ENCODE measurements around the gene HFM1. TPM values are rescaled to one million over a fixed set of nuclear protein-coding genes. Genes with fewer than 3 reads are reported as not detected.
A peak's percentile ranks its signal among the peaks of the same experiment; 100 is the strongest.

Gene HFM1, protein sequence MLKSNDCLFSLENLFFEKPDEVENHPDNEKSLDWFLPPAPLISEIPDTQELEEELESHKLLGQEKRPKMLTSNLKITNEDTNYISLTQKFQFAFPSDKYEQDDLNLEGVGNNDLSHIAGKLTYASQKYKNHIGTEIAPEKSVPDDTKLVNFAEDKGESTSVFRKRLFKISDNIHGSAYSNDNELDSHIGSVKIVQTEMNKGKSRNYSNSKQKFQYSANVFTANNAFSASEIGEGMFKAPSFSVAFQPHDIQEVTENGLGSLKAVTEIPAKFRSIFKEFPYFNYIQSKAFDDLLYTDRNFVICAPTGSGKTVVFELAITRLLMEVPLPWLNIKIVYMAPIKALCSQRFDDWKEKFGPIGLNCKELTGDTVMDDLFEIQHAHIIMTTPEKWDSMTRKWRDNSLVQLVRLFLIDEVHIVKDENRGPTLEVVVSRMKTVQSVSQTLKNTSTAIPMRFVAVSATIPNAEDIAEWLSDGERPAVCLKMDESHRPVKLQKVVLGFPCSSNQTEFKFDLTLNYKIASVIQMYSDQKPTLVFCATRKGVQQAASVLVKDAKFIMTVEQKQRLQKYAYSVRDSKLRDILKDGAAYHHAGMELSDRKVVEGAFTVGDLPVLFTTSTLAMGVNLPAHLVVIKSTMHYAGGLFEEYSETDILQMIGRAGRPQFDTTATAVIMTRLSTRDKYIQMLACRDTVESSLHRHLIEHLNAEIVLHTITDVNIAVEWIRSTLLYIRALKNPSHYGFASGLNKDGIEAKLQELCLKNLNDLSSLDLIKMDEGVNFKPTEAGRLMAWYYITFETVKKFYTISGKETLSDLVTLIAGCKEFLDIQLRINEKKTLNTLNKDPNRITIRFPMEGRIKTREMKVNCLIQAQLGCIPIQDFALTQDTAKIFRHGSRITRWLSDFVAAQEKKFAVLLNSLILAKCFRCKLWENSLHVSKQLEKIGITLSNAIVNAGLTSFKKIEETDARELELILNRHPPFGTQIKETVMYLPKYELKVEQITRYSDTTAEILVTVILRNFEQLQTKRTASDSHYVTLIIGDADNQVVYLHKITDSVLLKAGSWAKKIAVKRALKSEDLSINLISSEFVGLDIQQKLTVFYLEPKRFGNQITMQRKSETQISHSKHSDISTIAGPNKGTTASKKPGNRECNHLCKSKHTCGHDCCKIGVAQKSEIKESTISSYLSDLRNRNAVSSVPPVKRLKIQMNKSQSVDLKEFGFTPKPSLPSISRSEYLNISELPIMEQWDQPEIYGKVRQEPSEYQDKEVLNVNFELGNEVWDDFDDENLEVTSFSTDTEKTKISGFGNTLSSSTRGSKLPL (N-terminal part only)
- 4.1 TPM for polyA plus RNA-seq (2013, experiment 1 of 2)
- polyA plus RNA-seq (2013, experiment 2 of 2): 3.9 TPM

- H2BK15ac ChIP-seq (ENCODE audit: low read length): peak within 1 kb of the TSS; percentile 94
- H3K14ac ChIP-seq (ENCODE audit: low read length): no peak within 1 kb of the TSS
- H2BK120ac ChIP-seq (ENCODE audit: low read depth, low read length): no peak within 1 kb of the TSS
- peak within 1 kb of the TSS; percentile 87 for H2BK5ac ChIP-seq (ENCODE audit: low read length)
- H3K36me3 ChIP-seq (replicated peaks in 1 of 2; ENCODE audit: control insufficient read depth in 2 of 2, insufficient read depth in 2 of 2, low read length in 2 of 2): peaks cover 0 to 3% of the 10 kb centered on the region in 2 donors
- WGBS, 2 donors (ENCODE audit: extremely low coverage in 2 of 2, insufficient read length in 2 of 2, insufficient replicate concordance in 1 of 2): no CpG with 5 or more reads among the region's 69 CpGs
- no peaks in the 10 kb centered on the region for H3K27me3 ChIP-seq (ENCODE audit: control insufficient read depth in 3 of 3, insufficient read depth in 3 of 3, low read depth in 1 of 3, low read length in 3 of 3)
- H3K4me3 ChIP-seq (ENCODE audit: low read length in 2 of 2): peak within 1 kb of the TSS; percentile 61 to 90
- peak within 1 kb of the TSS; percentile 97 for H2AFZ ChIP-seq (ENCODE audit: low read length)
- DNase-seq (ENCODE audit: low spot score): peak; percentile 88
- peak within 1 kb of the TSS; percentile 82 for H4K8ac ChIP-seq (ENCODE audit: low read depth, low read length)
- H3K79me1 ChIP-seq (ENCODE audit: low read depth, low read length): no peaks in the 10 kb centered on the region
- peak within 1 kb of the TSS; percentile 54 for H3K4me2 ChIP-seq (ENCODE audit: insufficient read depth, low read length, poor library complexity, severe bottlenecking)
- peak within 1 kb of the TSS; percentile 85 for H3K23ac ChIP-seq (ENCODE audit: low read depth, low read length, poor library complexity)
- no peak within 1 kb of the TSS for H3K4ac ChIP-seq (ENCODE audit: low read length)
- H2BK12ac ChIP-seq (ENCODE audit: low read length): no peak within 1 kb of the TSS
- peak within 1 kb of the TSS; percentile 81 for H3K9ac ChIP-seq (ENCODE audit: low read depth, low read length, poor library complexity)
- no peak within 1 kb of the TSS for H4K91ac ChIP-seq (ENCODE audit: low read depth, low read length, poor library complexity)
- no peak within 1 kb of the TSS for H2AK5ac ChIP-seq (ENCODE audit: low read depth, low read length)
- no peaks in the 10 kb centered on the region for H3K9me3 ChIP-seq (replicated peaks in 1 of 2; ENCODE audit: control insufficient read depth in 2 of 2, insufficient read depth in 1 of 2, low read depth in 1 of 2, low read length in 2 of 2)
- peak within 1 kb of the TSS; percentile 92 for H3K27ac ChIP-seq (replicated peaks; ENCODE audit: low read length)
- peak within 1 kb of the TSS; percentile 96 for H3K18ac ChIP-seq (ENCODE audit: low read length)
- peaks cover 2 to 15% of the 10 kb centered on the region in 2 donors for H3K4me1 ChIP-seq (ENCODE audit: control insufficient read depth in 2 of 2, insufficient read depth in 1 of 2, low read depth in 1 of 2, low read length in 2 of 2)
These were observed at the start of gene HFM1 for GRCh38 chr1:91404151-91405012. Gene HFM1 (minus strand): TSS chr1:91404837. CDS start chr1:91401082, 3,755 bp downstream.

DNA sequence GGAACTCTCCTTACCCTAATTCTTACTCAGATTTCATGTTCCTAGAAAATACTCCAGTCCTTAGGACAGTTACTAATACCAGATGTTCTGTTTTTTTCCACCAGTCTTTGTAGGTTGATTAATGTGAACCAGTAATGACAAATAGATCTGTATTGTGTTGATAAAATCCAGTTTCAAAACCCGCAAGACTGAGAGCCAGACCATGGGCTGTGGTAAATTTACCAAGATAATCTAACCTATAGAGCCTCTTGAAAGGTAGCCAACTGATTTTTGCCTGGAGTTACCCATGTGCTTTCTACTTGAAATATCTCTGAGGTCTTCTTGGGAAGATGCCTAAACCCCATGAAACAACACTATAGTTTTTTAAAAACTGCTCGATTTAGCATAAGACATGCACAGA is 49.5 kb upstream of the HFM1 start:
- Histone ChIP-seq H3K4me3 (ENCODE audit: low read length in 2 of 2) (no peak overlapping the region), H2BK15ac (ENCODE audit: low read length) (no peak overlapping the region), H4K8ac (ENCODE audit: low read depth, low read length) (no peak overlapping the region), H3K36me3 (replicated peaks in 1 of 2; ENCODE audit: control insufficient read depth in 2 of 2, insufficient read depth in 2 of 2, low read length in 2 of 2) (no peaks in the 10 kb centered on the region), H3K27ac (replicated peaks; ENCODE audit: low read length) (no peak overlapping the region), H4K91ac (ENCODE audit: low read depth, low read length, poor library complexity) (no peak overlapping the region), H2AK5ac (ENCODE audit: low read depth, low read length) (no peak overlapping the region), H3K18ac (ENCODE audit: low read length) (no peak overlapping the region), H3K79me1 (ENCODE audit: low read depth, low read length) (no peaks in the 10 kb centered on the region), H2AFZ (ENCODE audit: low read length) (no peak overlapping the region), H3K23ac (ENCODE audit: low read depth, low read length, poor library complexity) (no peak overlapping the region), H3K4me1 (ENCODE audit: control insufficient read depth in 2 of 2, insufficient read depth in 1 of 2, low read depth in 1 of 2, low read length in 2 of 2) (no peaks in the 10 kb centered on the region), H2BK5ac (ENCODE audit: low read length) (no peak overlapping the region), H2BK12ac (ENCODE audit: low read length) (no peak overlapping the region), H2BK120ac (ENCODE audit: low read depth, low read length) (no peak overlapping the region), H3K4me2 (ENCODE audit: insufficient read depth, low read length, poor library complexity, severe bottlenecking) (no peak overlapping the region), H3K4ac (ENCODE audit: low read length) (no peak overlapping the region), H3K9me3 (replicated peaks in 1 of 2; ENCODE audit: control insufficient read depth in 2 of 2, insufficient read depth in 1 of 2, low read depth in 1 of 2, low read length in 2 of 2) (no peaks in the 10 kb centered on the region), H3K27me3 (ENCODE audit: control insufficient read depth in 3 of 3, insufficient read depth in 3 of 3, low read depth in 1 of 3, low read length in 3 of 3) (peaks cover 0 to 7% (median 0%) of the 10 kb centered on the region in 3 experiments), H3K14ac (ENCODE audit: low read length) (no peak overlapping the region), H3K9ac (ENCODE audit: low read depth, low read length, poor library complexity) (no peak overlapping the region)
- WGBS, 2 donors (ENCODE audit: extremely low coverage in 2 of 2, insufficient read length in 2 of 2, insufficient replicate concordance in 1 of 2): no CpG with 5 or more reads among the region's 2 CpGs
- DNase-seq (ENCODE audit: low spot score): no peak

DNA sequence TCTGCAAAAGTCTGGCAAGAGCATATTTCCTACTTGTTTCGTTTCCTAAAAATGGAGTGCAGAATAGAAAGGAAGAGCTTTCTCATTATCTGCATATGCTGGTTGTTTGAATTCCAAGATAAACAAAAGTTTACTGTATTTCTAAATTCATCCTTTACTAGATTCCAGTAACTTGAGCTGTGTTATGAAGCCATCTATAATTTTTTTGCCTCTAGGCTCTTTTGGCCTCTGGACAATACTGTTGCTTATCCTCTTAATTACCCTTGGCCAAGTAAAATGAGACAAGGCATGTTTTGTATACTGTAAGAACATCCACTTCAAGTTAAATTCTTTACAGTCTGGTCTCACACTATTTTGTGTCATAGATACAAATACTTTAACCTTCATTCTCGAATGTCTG is 45.6 kb upstream of the HFM1 start:
- H3K27ac ChIP-seq (replicated peaks; ENCODE audit: low read length): no peak overlapping the region
- H3K23ac ChIP-seq (ENCODE audit: low read depth, low read length, poor library complexity): no peak overlapping the region
- no peak overlapping the region for H2BK120ac ChIP-seq (ENCODE audit: low read depth, low read length)
- H3K18ac ChIP-seq (ENCODE audit: low read length): no peak overlapping the region
- DNase-seq (ENCODE audit: low spot score): no peak
- H2AK5ac ChIP-seq (ENCODE audit: low read depth, low read length): no peak overlapping the region
- no peaks in the 10 kb centered on the region for H3K4me1 ChIP-seq (ENCODE audit: control insufficient read depth in 2 of 2, insufficient read depth in 1 of 2, low read depth in 1 of 2, low read length in 2 of 2)
- H2BK5ac ChIP-seq (ENCODE audit: low read length): no peak overlapping the region
- WGBS, 2 donors (ENCODE audit: extremely low coverage in 2 of 2, insufficient read length in 2 of 2, insufficient replicate concordance in 1 of 2): no CpG with 5 or more reads among the region's 2 CpGs
- no peak overlapping the region for H3K14ac ChIP-seq (ENCODE audit: low read length)
- H3K27me3 ChIP-seq (ENCODE audit: control insufficient read depth in 3 of 3, insufficient read depth in 3 of 3, low read depth in 1 of 3, low read length in 3 of 3): peaks cover 0 to 7% (median 0%) of the 10 kb centered on the region in 3 experiments
- no peak overlapping the region for H3K4me2 ChIP-seq (ENCODE audit: insufficient read depth, low read length, poor library complexity, severe bottlenecking)
- no peak overlapping the region for H2BK12ac ChIP-seq (ENCODE audit: low read length)
- H3K36me3 ChIP-seq (replicated peaks in 1 of 2; ENCODE audit: control insufficient read depth in 2 of 2, insufficient read depth in 2 of 2, low read length in 2 of 2): no peaks in the 10 kb centered on the region
- H3K4ac ChIP-seq (ENCODE audit: low read length): no peak overlapping the region
- H3K79me1 ChIP-seq (ENCODE audit: low read depth, low read length): no peaks in the 10 kb centered on the region
- no peak overlapping the region for H4K8ac ChIP-seq (ENCODE audit: low read depth, low read length)
- H2BK15ac ChIP-seq (ENCODE audit: low read length): no peak overlapping the region
- H3K4me3 ChIP-seq (ENCODE audit: low read length in 2 of 2): no peak overlapping the region
- no peak overlapping the region for H2AFZ ChIP-seq (ENCODE audit: low read length)
- no peaks in the 10 kb centered on the region for H3K9me3 ChIP-seq (replicated peaks in 1 of 2; ENCODE audit: control insufficient read depth in 2 of 2, insufficient read depth in 1 of 2, low read depth in 1 of 2, low read length in 2 of 2)
- H3K9ac ChIP-seq (ENCODE audit: low read depth, low read length, poor library complexity): no peak overlapping the region
- no peak overlapping the region for H4K91ac ChIP-seq (ENCODE audit: low read depth, low read length, poor library complexity)
